GM19035 (cell line): Measurements from ENCODE around the gene DMRT3.
A peak's percentile ranks its signal among the peaks of the same experiment; 100 is the strongest.
"Not testable (repeated sequence)": the region's sequence is repeated elsewhere in the genome, so short reads cannot be mapped to it uniquely, and the experiment has no call there.

Source experiments
- ATAC-seq: cut with Tn5 transposase; IDR thresholded peaks from one replicate; pipeline ENCODE4 v1.9.1; 2021; ENCODE audit not compliant: unreplicated experiment

Gene DMRT3

DNA sequence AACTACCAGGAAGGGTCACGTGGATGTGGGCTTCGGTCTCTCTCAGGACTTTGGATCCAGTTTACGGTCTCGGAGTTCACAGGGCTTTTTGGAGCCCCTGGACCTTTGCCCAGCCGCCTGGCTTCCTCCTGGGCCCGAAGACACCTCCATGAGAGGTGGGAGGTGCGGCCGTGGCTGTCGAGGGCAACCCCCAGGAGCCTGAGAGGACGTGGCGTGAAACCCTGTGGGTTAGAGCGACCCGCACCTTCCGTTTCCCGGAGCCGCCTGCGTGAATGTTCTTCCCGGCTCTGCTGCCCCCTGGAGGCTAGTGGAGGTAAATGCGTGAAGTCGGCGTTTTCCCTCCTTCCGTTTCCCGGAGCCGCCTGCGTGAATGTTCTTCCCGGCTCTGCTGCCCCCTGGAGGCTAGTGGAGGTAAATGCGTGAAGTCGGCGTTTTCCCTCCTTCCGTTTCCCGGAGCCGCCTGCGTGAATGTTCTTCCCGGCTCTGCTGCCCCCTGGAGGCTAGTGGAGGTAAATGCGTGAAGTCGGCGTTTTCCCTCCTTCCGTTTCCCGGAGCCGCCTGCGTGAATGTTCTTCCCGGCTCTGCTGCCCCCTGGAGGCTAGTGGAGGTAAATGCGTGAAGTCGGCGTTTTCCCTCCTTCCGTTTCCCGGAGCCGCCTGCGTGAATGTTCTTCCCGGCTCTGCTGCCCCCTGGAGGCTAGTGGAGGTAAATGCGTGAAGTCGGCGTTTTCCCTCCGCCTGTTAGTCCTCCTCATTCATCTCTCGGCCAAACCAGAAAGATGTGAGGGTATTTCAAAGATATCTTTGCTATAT, 22.1 kb downstream of the DMRT3 start:
- not testable (repeated sequence) for ATAC-seq

DNA sequence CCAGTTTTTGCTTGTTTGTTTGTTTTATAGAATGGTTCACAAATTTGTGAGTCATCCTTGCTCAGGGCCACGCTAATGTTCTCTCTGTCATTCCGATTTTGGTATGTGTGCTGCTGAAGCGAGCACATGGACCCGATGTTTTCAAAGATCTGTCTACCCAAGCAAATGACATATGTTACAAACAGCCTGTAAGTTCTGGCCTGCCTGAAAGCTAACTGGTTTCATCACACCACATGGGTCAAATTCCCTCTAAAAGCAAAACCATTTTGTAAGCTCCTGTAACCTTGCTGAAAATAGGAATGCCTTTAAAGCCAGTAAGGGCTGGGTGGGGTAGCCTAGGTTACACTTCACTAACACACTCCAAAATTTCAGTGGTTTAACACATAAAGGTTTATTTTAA, 25.4 kb downstream of the DMRT3 start:
- no peak for ATAC-seq

DNA sequence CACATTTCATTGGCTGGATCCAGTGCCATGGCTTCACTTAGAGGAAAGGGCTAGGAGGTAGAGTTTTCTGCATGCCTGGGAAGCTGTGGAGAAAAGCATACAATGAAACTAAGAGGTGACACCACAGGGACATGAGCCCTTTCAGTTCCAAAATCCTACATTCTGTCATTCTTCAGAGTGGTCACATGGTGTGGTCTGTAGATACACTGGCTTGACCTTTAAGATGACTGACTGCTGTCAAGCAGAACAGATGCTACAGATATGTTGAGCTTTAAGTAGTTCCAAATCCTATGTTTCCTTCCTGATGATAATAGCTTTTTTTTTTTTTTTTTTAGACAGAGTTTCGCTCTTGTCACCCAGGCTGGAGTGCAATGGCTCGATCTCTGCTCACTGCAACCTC, 26.2 kb downstream of the DMRT3 start:
- no peak for ATAC-seq

- ATAC-seq = peak; percentile 54
Measured at GRCh38 chr9:1005043-1005667, 28.7 kb downstream of the DMRT3 start.

DNA sequence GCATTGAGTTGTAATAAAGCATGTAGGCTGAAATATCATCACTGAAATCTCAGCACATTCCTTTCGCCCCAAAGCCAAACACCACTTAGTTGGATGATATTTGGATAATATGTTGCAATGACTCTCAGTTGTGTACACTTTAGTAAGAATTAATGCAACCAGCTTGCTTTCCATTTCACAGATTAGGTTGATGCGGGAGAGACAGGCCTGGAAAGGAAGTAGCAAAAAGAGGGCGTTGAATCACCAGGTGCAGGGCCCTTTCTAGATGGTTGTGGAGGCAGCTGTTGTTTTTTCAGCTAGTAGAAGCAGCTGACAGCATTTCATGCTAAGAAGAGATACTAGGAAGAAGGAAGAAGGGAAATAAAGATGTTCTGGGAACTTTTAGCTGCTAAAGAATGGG, 30.9 kb downstream of the DMRT3 start:
- ATAC-seq = no peak

- no peak for ATAC-seq
Measured at GRCh38 chr9:1008216-1008615, 31.8 kb downstream of the DMRT3 start.

DNA sequence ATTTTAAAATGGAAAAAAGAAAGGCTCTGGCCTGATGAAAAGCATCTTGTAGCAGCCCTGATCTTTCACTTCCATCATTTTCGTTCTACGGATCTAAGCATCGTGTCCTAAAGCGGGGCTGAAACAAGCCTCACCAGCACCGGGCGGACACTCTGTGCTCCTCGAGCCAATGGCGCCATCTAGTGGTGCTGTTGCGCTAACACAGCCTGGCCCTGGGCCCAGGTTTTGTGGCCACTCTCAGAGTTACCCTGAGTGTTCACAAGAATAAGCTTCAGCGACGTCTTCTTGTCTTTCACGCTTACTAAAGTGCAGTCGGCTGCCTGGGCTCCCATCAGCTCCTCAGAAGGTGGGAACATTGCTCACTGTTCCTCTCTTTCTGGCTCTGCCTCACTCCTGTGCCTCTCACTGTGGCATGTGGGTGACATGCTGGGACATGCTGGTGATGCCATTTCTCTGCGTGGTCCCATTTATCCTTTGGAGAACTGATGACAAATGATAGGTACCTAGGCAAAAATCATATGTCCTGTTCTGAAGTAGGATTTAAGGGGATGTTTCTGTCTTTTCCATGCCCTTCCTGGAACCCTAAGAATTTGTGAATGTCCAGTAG, 32.7 kb downstream of the DMRT3 start:
- peak; percentile 91 for ATAC-seq

- no peak for ATAC-seq
Measured at GRCh38 chr9:1013021-1013420, 36.6 kb downstream of the DMRT3 start.

DNA sequence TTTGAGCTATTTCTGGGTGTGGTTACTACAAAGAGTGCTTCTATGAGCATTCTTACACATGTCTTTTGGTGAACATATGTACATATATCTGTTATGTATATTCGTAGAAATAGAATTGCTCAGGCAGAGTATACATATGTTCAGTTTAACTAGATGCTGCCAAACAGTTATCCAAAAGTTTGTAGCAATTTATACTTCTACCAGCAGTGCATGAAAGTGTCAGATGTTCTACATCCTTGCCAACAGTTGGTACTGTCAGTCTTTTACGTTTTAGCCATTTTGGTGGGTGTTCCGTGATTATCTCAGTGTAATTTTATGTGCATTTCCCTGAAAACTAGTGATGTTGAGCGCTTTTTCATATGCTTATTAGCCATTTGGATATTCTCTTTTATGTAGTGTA, 37.8 kb downstream of the DMRT3 start:
- ATAC-seq = no peak

GRCh38 chr9:1014640-1015039, 38.2 kb downstream of the DMRT3 start:
- ATAC-seq = no peak

DNA sequence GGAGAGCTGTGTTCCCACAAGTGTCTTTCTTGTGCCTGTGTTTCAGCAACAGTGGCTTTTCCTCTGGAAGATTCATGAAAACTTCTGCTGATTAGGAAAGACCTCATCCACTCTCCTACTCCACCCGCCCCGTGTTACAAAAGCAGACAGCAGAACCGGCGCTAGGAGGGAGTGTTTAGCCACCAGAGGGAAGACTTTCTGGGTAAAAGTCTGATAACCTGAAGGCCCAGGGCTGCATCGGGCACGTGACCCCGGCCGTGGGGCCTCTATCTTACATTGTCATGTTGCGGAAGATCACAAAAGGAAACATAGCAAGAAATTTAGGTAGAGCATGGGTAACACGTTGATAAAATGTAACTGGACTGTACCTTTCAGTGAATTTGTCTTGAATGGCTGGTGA, 41.7 kb downstream of the DMRT3 start:
- no peak for ATAC-seq

DNA sequence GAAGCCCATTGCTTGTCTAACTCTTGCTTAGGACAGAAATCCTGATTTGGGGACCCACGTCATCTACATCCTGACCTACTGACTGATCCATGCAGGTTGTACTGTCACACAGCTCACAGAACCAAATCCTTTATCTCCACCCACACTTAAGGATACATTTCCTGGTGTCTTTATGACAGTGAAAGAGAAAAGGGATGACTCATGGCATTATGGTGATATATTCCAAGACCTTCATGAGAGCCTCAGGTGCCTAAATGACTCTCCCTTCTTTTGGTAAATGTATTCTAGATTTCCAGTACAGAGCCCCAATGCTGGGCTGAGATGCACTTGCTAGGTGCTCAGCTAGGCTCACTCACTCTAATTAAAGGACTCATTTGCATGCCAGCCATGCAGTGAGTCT, 47.7 kb downstream of the DMRT3 start:
- no peak for ATAC-seq

DNA sequence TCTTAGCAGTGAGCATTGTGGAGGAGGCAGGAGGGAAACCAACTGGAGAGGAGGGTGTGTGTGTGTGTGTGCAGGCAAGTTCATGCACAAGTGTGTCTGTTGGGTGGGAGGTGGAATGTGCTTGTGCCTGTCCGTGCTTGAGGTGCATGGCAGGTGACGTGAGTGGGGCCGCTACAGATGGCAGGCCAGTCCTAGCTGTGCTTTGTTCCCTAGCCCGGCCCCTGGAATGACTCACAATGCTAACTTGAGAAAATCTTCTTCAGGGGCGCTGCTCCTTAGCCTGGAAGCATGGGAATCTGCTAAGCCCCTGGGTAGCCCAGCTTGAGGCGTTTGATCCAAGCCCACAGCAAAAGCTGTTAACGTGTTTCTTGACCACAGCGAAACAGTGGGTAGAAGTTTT, 48.7 kb downstream of the DMRT3 start:
- ATAC-seq = no peak

DNA sequence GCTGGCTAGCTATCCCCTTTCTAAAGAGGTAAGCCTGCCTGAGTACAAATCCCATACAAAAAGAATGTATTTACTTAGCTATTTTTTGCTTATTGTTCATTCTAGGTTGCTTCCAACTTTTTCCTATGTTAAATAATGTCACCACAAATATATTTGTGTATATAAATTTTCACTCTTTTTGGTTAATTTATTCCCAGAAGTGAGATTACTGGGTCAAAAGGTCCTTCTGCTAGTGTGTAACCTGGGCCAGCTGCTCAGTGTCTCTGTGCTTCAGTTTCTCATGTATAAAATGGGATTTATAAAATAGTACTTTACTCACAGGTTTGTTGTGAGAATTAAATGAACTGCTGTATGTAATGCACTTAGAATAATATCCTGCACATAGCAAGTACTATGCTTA, 49.8 kb downstream of the DMRT3 start:
- no peak for ATAC-seq

GRCh38 chr9:1028501-1029190, 52.2 kb downstream of the DMRT3 start:
- ATAC-seq = no peak

- ATAC-seq = no peak
Measured at GRCh38 chr9:1031951-1032601, 55.6 kb downstream of the DMRT3 start.

- ATAC-seq = no peak
Measured at GRCh38 chr9:1034271-1034670, 57.8 kb downstream of the DMRT3 start.

- no peak for ATAC-seq
Measured at GRCh38 chr9:1039589-1039988, 63.1 kb downstream of the DMRT3 start.
